GM20000 (cell line): ENCODE data around the gene ABCA7.
A peak's percentile ranks its signal among the peaks of the same experiment; 100 is the strongest.

Experiments used
- DNase-seq: peaks from one replicate; pipeline ENCODE4 v3.0.0; 2012; ENCODE audit warnings: low spot score
- TF ChIP-seq, protein P1 (sequence below): IDR thresholded peaks from 2 replicates; pipeline ENCODE4 v1.5.1; 2012; ENCODE audit warnings: mild to moderate bottlenecking, control low read depth; ENCODE audit errors: extremely low read depth, missing control alignments

ABCA7 gene

DNA sequence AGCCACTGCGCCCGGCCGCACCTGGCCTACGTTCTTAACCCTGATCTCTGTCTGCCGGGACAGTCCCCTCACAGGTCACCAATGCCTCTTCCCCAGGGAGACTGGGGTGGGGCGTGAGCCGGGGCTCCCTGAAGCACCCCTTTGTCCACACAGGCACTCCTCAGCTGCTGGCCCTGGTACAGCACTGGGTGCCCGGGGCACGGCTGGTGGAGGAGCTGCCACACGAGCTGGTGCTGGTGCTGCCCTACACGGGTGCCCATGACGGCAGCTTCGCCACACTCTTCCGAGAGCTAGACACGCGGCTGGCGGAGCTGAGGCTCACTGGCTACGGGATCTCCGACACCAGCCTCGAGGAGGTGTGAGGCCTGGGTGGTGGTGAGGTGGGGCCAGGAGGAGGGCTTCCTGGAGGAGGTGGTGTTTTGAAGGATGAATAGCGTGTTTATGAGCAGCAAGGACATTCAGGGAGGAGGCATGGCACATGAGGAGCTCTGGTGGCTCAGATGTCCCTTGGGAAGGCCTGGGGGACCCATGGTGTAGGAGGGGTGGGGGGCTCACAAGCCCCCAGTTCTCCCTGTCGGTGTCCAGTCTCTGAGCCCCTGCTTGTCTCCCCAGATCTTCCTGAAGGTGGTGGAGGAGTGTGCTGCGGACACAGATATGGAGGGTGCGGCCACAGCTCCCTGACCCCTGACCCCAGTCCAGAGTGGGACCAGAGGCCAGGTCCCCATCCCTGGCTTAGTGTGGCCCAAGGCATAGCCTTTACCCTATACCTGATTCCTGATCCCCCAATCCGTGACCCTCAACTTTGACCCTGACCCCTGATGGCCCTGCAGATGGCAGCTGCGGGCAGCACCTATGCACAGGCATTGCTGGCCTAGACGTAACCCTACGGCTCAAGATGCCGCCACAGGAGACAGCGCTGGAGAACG, 13.5 kb downstream of the ABCA7 start:
- TF ChIP-seq, protein P1, sequence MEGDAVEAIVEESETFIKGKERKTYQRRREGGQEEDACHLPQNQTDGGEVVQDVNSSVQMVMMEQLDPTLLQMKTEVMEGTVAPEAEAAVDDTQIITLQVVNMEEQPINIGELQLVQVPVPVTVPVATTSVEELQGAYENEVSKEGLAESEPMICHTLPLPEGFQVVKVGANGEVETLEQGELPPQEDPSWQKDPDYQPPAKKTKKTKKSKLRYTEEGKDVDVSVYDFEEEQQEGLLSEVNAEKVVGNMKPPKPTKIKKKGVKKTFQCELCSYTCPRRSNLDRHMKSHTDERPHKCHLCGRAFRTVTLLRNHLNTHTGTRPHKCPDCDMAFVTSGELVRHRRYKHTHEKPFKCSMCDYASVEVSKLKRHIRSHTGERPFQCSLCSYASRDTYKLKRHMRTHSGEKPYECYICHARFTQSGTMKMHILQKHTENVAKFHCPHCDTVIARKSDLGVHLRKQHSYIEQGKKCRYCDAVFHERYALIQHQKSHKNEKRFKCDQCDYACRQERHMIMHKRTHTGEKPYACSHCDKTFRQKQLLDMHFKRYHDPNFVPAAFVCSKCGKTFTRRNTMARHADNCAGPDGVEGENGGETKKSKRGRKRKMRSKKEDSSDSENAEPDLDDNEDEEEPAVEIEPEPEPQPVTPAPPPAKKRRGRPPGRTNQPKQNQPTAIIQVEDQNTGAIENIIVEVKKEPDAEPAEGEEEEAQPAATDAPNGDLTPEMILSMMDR = no peak
- DNase-seq = no peak

DNA sequence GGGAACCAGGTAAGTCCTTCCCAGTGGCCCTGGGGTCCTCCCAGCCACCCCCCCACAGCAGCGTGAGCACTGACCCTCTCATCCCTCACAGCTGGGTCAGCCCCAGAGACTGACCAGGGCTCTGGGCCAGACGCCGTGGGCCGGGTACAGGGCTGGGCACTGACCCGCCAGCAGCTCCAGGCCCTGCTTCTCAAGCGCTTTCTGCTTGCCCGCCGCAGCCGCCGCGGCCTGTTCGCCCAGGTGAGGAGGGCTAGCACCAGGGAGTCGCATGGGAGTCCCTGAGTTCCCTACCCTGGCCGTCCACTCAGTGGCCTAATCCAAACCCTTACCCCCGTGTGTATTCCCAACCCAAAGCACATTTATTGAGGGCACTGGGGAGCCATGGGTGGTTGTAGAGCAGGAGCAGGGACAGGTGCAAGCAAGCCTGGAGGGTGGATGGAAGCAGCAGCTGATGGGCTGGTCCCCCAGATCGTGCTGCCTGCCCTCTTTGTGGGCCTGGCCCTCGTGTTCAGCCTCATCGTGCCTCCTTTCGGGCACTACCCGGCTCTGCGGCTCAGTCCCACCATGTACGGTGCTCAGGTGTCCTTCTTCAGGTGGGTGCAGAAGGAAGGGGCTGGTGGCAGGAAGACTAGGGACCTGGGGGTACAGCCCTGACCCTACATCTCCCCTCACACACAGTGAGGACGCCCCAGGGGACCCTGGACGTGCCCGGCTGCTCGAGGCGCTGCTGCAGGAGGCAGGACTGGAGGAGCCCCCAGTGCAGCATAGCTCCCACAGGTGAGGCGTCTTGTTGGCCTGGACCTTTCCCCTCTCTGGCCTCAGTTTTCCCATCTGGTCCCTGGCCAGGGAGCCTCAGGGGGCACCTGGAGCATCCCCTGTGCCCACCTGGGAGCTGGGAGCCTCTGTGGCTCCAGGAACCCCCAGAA, 14.5 kb downstream of the ABCA7 start:
- TF ChIP-seq, protein P1 = no peak
- no peak for DNase-seq

DNA sequence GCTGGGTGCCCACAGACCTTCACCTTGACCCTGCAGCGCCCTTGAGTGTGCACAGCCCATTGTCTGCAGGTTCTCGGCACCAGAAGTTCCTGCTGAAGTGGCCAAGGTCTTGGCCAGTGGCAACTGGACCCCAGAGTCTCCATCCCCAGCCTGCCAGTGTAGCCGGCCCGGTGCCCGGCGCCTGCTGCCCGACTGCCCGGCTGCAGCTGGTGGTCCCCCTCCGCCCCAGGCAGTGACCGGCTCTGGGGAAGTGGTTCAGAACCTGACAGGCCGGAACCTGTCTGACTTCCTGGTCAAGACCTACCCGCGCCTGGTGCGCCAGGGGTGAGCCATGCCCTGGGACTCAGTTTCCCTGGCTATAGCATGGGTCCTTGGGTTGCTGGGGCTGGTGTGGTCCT, 15.1 kb downstream of the ABCA7 start:
- TF ChIP-seq, protein P1 = no peak
- no peak for DNase-seq

DNA sequence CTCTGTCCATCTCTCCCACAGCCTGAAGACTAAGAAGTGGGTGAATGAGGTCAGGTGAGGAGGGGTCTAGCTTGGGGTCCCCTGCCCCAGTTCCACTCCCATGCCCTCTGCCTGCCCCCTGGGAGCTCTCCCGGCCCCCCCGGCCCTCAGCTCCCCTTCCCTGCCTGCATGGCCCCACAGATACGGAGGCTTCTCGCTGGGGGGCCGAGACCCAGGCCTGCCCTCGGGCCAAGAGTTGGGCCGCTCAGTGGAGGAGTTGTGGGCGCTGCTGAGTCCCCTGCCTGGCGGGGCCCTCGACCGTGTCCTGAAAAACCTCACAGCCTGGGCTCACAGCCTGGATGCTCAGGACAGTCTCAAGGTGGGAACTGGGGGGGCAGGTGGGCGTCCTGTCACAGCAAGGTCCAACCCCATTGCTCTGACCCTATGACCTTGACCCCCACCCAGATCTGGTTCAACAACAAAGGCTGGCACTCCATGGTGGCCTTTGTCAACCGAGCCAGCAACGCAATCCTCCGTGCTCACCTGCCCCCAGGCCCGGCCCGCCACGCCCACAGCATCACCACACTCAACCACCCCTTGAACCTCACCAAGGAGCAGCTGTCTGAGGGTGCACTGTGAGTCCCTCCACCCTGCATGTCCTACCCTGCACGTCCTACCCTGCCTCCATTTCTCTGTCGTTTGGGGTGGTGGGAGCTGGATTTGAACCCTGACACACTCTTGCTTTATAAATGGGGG, 16.1 kb downstream of the ABCA7 start:
- TF ChIP-seq, protein P1 = no peak
- DNase-seq = no peak

DNA sequence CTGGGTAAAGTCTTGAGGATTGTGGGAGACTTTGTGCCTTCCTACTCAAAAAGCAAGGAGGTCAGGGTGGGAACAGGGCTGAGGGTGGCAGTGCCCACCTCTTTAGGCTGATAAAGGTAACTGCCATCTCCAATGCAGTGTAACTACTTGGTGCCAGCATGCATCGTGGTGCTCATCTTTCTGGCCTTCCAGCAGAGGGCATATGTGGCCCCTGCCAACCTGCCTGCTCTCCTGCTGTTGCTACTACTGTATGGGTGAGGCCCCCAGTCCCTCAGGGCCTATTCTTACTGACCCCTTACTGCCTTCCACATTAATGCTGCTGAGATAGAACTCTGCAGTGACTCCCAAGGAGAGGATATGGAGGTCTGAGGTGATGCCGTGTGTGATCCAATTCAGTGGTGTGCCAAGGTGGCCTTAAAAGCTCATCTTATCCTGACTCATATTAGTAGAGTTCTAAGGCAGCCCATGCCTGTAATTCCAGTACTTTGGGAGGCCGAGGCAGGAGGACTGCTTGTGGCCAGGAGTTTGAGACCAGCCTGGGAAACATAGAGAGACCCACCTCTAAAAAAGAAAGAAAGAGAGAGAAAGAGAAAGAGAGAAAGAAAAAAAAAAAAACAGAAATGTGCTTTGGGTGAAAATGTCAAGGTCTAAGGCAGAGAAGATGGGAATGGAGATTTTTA, 17.4 kb downstream of the ABCA7 start:
- DNase-seq = peak; percentile 63
- TF ChIP-seq, protein P1 = peak; percentile 40

DNA sequence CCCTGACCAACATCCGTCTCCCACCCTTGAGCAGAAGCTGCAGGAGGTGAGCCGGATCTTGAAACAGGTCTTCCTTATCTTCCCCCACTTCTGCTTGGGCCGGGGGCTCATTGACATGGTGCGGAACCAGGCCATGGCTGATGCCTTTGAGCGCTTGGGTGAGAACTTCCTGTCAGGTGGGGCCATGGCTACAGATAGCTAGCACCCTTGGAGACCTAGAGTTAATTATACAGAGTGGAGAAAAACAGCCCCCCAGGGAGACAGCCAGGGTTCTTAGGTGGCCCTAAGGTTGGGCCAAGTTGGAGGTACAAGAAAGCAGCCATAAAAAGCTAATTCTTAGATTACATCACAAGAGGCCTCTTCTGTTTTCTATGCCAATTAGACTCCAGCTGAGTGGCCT, 18.2 kb downstream of the ABCA7 start:
- DNase-seq = no peak
- TF ChIP-seq, protein P1 = no peak
